CD14-positive monocyte (primary cell): ENCODE data around the gene STMN1. TPM values are rescaled to one million over a fixed set of nuclear protein-coding genes. Genes with fewer than 3 reads are reported as not detected.

Experiments
- DNase-seq, 3 donors: peaks; one replicate each; pipeline ENCODE4 v3.0.0-alpha.2; 2011 to 2022
- H2AFZ ChIP-seq: 2 replicates; pipeline ENCODE4 v1.6.0; 2012; ENCODE audit warnings: mild to moderate bottlenecking, low read depth, low read length, inconsistent platforms; ENCODE audit not compliant: insufficient read depth, poor library complexity, severe bottlenecking
- H3K27ac ChIP-seq, 2 donors: 1 replicate in 1 of 2; 2 replicates in 1 of 2; pipeline ENCODE4 v1.5.1; 2012 to 2013; ENCODE audit warnings: low read length in 2 of 2, control low read depth in 1 of 2, inconsistent platforms in 1 of 2, low read depth in 1 of 2, mild to moderate bottlenecking in 1 of 2
- H3K27me3 ChIP-seq, 2 donors: one replicate each; pipeline versions ENCODE4 v1.6.0 to v1.6.1; 2011 to 2013; ENCODE audit warnings: low read length in 2 of 2; ENCODE audit not compliant: control insufficient read depth in 2 of 2, insufficient read depth in 2 of 2
- H3K36me3 ChIP-seq, 2 donors: replicated peaks in 1 of 2; 1 replicate in 1 of 2; 2 replicates in 1 of 2; pipeline versions ENCODE4 v1.5.1 to v1.6.1; 2012 to 2013; ENCODE audit warnings: low read length in 2 of 2, control low read depth in 1 of 2, inconsistent platforms in 1 of 2, mild to moderate bottlenecking in 1 of 2; ENCODE audit not compliant: insufficient read depth in 2 of 2, control insufficient read depth in 1 of 2
- H3K4me1 ChIP-seq, 2 donors: 1 replicate in 1 of 2; 2 replicates in 1 of 2; pipeline versions ENCODE4 v1.5.1 to v1.6.1; 2012 to 2013; ENCODE audit warnings: low read length in 2 of 2, control low read depth in 1 of 2, inconsistent platforms in 1 of 2, mild to moderate bottlenecking in 1 of 2, moderate library complexity in 1 of 2; ENCODE audit not compliant: insufficient read depth in 2 of 2, control insufficient read depth in 1 of 2
- H3K4me2 ChIP-seq: replicated peaks from 2 replicates; pipeline ENCODE3; 2012; ENCODE audit warnings: low read length, moderate library complexity, mild to moderate bottlenecking; ENCODE audit not compliant: poor library complexity, severe bottlenecking; ENCODE audit errors: extremely low read depth
- H3K4me3 ChIP-seq, 3 experiments: fragments of 200-600 bp in 1 of 3; sonication (generic) in 1 of 3; replicated peaks in 1 of 3; 1 replicate in 2 of 3; 2 replicates in 1 of 3; pipeline ENCODE4 v1.5.1; 2011 to 2013; ENCODE audit warnings: low read length in 3 of 3, mild to moderate bottlenecking in 3 of 3, control low read depth in 2 of 3, low read depth in 2 of 3, inconsistent platforms in 1 of 3, moderate library complexity in 1 of 3
- H3K79me2 ChIP-seq: 2 replicates; pipeline ENCODE4 v1.6.0; 2012; ENCODE audit warnings: mild to moderate bottlenecking, control low read depth, inconsistent platforms, low read length, moderate library complexity; ENCODE audit not compliant: insufficient read depth
- H3K9ac ChIP-seq: 2 replicates; pipeline ENCODE4 v1.6.0; 2017; ENCODE audit warnings: low read length, mild to moderate bottlenecking; ENCODE audit not compliant: insufficient read depth, poor library complexity, severe bottlenecking
- H3K9me3 ChIP-seq, 2 donors: replicated peaks in 1 of 2; 1 replicate in 1 of 2; 2 replicates in 1 of 2; pipeline versions ENCODE4 v1.5.1 to v1.6.1; 2012 to 2013; ENCODE audit warnings: low read length in 2 of 2, control low read depth in 1 of 2; ENCODE audit not compliant: control insufficient read depth in 1 of 2, insufficient read depth in 1 of 2
- H4K20me1 ChIP-seq: 2 replicates; pipeline ENCODE4 v1.6.0; 2012; ENCODE audit warnings: mild to moderate bottlenecking, low read length, control low read depth, moderate library complexity; ENCODE audit not compliant: insufficient read depth
- H3K27ac Mint-ChIP-seq, 7 donors: one replicate each; pipeline ENCODE4 v1.8.0; 2020; ENCODE audit warnings: mild to moderate bottlenecking in 7 of 7, mixed read lengths in 7 of 7, moderate library complexity in 6 of 7, inconsistent platforms in 2 of 7
- H3K27me3 Mint-ChIP-seq, 3 donors: one replicate each; pipeline ENCODE4 v1.8.0; 2021 to 2022; ENCODE audit warnings: low read depth in 3 of 3, mild to moderate bottlenecking in 3 of 3, mixed read lengths in 3 of 3, moderate library complexity in 3 of 3, inconsistent platforms in 1 of 3
- H3K36me3 Mint-ChIP-seq, 2 donors: one replicate each; pipeline ENCODE4 v1.8.0; 2020; ENCODE audit warnings: mixed read lengths in 2 of 2, inconsistent platforms in 1 of 2, mild to moderate bottlenecking in 1 of 2
- H3K4me1 Mint-ChIP-seq: one replicate; pipeline ENCODE4 v1.8.0; 2020; ENCODE audit warnings: mild to moderate bottlenecking, mixed read lengths
- H3K4me3 Mint-ChIP-seq, 2 donors: one replicate each; pipeline ENCODE4 v1.8.0; 2020; ENCODE audit warnings: mild to moderate bottlenecking in 2 of 2, mixed read lengths in 2 of 2, moderate library complexity in 1 of 2
- H3K9me3 Mint-ChIP-seq, 7 donors: one replicate each; pipeline ENCODE4 v1.8.0; 2020 to 2022; ENCODE audit warnings: mixed read lengths in 7 of 7, mild to moderate bottlenecking in 6 of 7, moderate library complexity in 6 of 7, inconsistent platforms in 2 of 7
- WGBS: methylation state at CpG from one replicate; pipeline ENCODE4 v1.1.5; 2013; ENCODE audit warnings: missing lambda C conversion rate; ENCODE audit not compliant: insufficient coverage; 5-methylcytosine and 5-hydroxymethylcytosine counted together
- intact Hi-C, 2 donors: fragments of 100-400 bp; cut with micrococcal nuclease; formaldehyde crosslinking; loops; one replicate each; pipeline versions ENCODE4 v1.15.0 to v1.15.1; 2023
- polyA plus RNA-seq, 3 donors: library from polyadenylated mRNA; depleted of rRNA in 1 of 3; unstranded in 2 of 3; stranded (reverse) in 1 of 3; fragments of 300-500 nt in 2 of 3; fragments of >200 nt in 1 of 3; fragmentation: Illumina TruSeq in 2 of 3; gene quantifications; 1 replicate in 2 of 3; 2 replicates in 1 of 3; pipeline ENCODE4 v1.2.3, GENCODE V29; 2012 to 2021
- TF ChIP-seq, protein P1 (sequence below): fragments of 200-600 bp; IDR thresholded peaks from one replicate; pipeline ENCODE4 v1.8.0; 2022; ENCODE audit warnings: antibody characterized with exemption, mild to moderate bottlenecking

Gene STMN1
- polyA plus RNA-seq, 3 donors, result 1.5 to 8.1 (median 3.5) TPM

DNA sequence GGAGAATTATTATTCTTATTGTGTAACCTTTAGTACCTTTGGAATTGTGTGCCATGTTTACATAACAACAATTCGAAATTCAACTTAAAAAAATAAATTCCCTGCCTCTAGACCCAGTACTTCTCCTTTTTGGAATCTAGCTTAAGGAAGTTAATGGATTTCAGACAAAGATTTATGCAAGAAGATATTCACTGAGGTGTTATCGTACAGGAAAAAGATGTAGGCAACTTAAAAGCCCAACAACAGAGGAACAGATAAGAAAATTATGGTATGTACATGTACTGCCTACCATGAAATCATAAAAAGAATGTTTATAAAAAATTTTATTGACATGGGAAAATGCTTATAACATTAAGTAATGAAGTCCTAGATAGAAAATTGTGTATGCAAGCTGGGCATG lies 18.2 kb upstream of the STMN1 start:
- H3K4me2 ChIP-seq, result peak overlapping the region; percentile 79
- no peak overlapping the region for H3K4me3 ChIP-seq
- no peaks in the 10 kb centered on the region for H3K79me2 ChIP-seq
- no peak overlapping the region for H2AFZ ChIP-seq
- Mint-ChIP-seq H3K4me1 (peaks cover 37% of the 10 kb centered on the region), H3K36me3 (no peaks in the 10 kb centered on the region), H3K9me3 (no peaks in the 10 kb centered on the region), H3K27ac (peak overlapping the region in 2 of 7 donors; percentile 54 to 60), H3K27me3 (peaks cover 0 to 5% (median 0%) of the 10 kb centered on the region in 3 donors), H3K4me3 (no peak overlapping the region)
- intact Hi-C loops, result no loop called here
- no peaks in the 10 kb centered on the region for H4K20me1 ChIP-seq
- no peak overlapping the region for H3K9ac ChIP-seq
- no peaks in the 10 kb centered on the region for H3K9me3 ChIP-seq
- TF ChIP-seq, protein P1, sequence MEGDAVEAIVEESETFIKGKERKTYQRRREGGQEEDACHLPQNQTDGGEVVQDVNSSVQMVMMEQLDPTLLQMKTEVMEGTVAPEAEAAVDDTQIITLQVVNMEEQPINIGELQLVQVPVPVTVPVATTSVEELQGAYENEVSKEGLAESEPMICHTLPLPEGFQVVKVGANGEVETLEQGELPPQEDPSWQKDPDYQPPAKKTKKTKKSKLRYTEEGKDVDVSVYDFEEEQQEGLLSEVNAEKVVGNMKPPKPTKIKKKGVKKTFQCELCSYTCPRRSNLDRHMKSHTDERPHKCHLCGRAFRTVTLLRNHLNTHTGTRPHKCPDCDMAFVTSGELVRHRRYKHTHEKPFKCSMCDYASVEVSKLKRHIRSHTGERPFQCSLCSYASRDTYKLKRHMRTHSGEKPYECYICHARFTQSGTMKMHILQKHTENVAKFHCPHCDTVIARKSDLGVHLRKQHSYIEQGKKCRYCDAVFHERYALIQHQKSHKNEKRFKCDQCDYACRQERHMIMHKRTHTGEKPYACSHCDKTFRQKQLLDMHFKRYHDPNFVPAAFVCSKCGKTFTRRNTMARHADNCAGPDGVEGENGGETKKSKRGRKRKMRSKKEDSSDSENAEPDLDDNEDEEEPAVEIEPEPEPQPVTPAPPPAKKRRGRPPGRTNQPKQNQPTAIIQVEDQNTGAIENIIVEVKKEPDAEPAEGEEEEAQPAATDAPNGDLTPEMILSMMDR, result no peak
- peaks cover 22 to 30% of the 10 kb centered on the region in 2 donors for H3K4me1 ChIP-seq
- H3K27me3 ChIP-seq, result no peaks in the 10 kb centered on the region
- peak; percentile 15 to 41 (median 39) for DNase-seq
- no peaks in the 10 kb centered on the region for H3K36me3 ChIP-seq
- H3K27ac ChIP-seq, result no peak overlapping the region
- whole genome bisulfite sequencing, result no CpG with 5 or more reads among the region's 2 CpGs

DNA sequence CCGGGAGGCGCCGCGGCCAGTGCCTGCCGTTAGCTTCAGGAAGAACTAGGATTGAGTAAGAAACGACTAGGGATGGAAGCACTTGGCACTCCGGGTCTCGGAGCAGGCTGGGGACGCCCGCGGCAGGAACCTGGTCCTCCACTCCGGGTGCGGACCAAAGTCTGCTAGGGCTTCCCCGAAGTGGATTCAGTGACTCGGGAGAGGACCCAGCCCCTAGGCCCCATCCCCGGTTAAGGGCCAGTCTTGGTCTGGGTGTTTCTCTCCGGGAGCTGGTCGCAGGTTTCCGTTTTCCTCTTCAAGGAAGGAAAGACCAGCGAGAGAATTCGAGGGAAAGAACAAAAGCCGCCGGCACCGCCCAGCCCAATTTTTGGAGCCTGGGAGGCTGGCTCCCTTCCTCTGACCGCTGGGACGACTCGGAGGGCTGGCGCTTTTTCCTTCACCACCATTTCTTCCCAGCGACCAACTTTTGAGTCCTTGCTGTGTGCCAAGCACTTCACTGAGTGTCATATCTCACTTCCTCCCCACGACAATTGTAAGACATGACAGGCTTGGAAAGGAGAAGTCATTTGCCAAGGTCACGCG lies 16.8 kb upstream of the STMN1 start:
- Histone ChIP-seq H2AFZ (peak overlapping the region; percentile 95), H3K27me3 (no peaks in the 10 kb centered on the region), H3K4me3 (peak overlapping the region; percentile 73 to 80 (median 78)), H3K79me2 (no peaks in the 10 kb centered on the region), H4K20me1 (no peaks in the 10 kb centered on the region), H3K4me2 (peak overlapping the region; percentile 79), H3K27ac (peak overlapping the region; percentile 73 to 87), H3K4me1 (peaks cover 21 to 27% of the 10 kb centered on the region in 2 donors), H3K9ac (peak overlapping the region; percentile 72), H3K9me3 (no peaks in the 10 kb centered on the region), H3K36me3 (no peaks in the 10 kb centered on the region)
- no peaks in the 10 kb centered on the region for H3K36me3 Mint-ChIP-seq
- TF ChIP-seq, protein P1, result no peak
- H3K27ac Mint-ChIP-seq, result peak overlapping the region; percentile 46 to 82 (median 80)
- intact Hi-C loops, result no loop called here
- WGBS, result under 1% methylated on average over 28 of the region's 32 CpGs
- peak; percentile 63 to 76 (median 67) for DNase-seq
- H3K27me3 Mint-ChIP-seq, result peaks cover 0 to 5% (median 0%) of the 10 kb centered on the region in 3 donors
- H3K4me1 Mint-ChIP-seq, result peaks cover 34% of the 10 kb centered on the region
- peak overlapping the region; percentile 87 to 95 for H3K4me3 Mint-ChIP-seq
- no peaks in the 10 kb centered on the region for H3K9me3 Mint-ChIP-seq
